RWPE2 (cell line): ENCODE results near the gene PRH2.

Experiments
- ATAC-seq: fragments of 200-7000 bp; cut with Tn5 transposase; 3 replicates; pipeline ENCODE4 v1.9.1; 2021; ENCODE audit warnings: low read depth
- DNase-seq: peaks from one replicate; pipeline ENCODE4 v3.0.0-alpha.2; 2020; ENCODE audit warnings: low spot score
- H3K27ac ChIP-seq: fragments of 450-650 bp; 2 replicates; pipeline ENCODE4 v1.5.1; 2017; ENCODE audit warnings: mild to moderate bottlenecking; ENCODE audit not compliant: poor library complexity, severe bottlenecking
- H3K27me3 ChIP-seq: fragments of 250-450 bp; sonication (Bioruptor Pico); 2 replicates; pipeline ENCODE4 v1.5.1; 2021; ENCODE audit warnings: mild to moderate bottlenecking, moderate library complexity; ENCODE audit not compliant: insufficient read depth, poor library complexity, severe bottlenecking
- H3K36me3 ChIP-seq: fragments of 250-450 bp; sonication (Bioruptor Pico); 2 replicates; pipeline ENCODE4 v1.5.1; 2020; ENCODE audit warnings: low read depth, mild to moderate bottlenecking, moderate library complexity
- H3K4me1 ChIP-seq: fragments of 250-450 bp; sonication (Bioruptor Pico); 2 replicates; pipeline ENCODE4 v1.5.1; 2021; ENCODE audit warnings: mild to moderate bottlenecking, moderate library complexity; ENCODE audit not compliant: insufficient read depth, poor library complexity, severe bottlenecking
- H3K4me3 ChIP-seq: fragments of 250-450 bp; sonication (Bioruptor Pico); 2 replicates; pipeline ENCODE4 v1.5.1; 2021; ENCODE audit warnings: mild to moderate bottlenecking, moderate library complexity; ENCODE audit not compliant: severe bottlenecking
- H3K9me3 ChIP-seq: fragments of 250-450 bp; sonication (Bioruptor Pico); 2 replicates; pipeline ENCODE4 v1.5.1; 2021; ENCODE audit warnings: mild to moderate bottlenecking, moderate library complexity; ENCODE audit not compliant: severe bottlenecking
- CTCF ChIP-seq: fragments of 450-650 bp; IDR thresholded peaks from one replicate; pipeline ENCODE4 v1.5.1; 2017; ENCODE audit warnings: mild to moderate bottlenecking, moderate library complexity; ENCODE audit not compliant: poor library complexity, severe bottlenecking

PRH2 gene

GRCh38 chr12:10900530-10900929 lies 28.5 kb upstream of the PRH2 start:
- no peaks in the 10 kb centered on the region for H3K36me3 ChIP-seq
- H3K9me3 ChIP-seq: no peaks in the 10 kb centered on the region
- no peak for TF ChIP-seq CTCF
- no peak overlapping the region for H3K4me3 ChIP-seq
- no peak overlapping the region for H3K27ac ChIP-seq
- ATAC-seq: no peak
- no peak for DNase-seq
- H3K4me1 ChIP-seq: no peaks in the 10 kb centered on the region
- H3K27me3 ChIP-seq: no peaks in the 10 kb centered on the region

GRCh38 chr12:10900972-10901371 lies 28.1 kb upstream of the PRH2 start:
- no peaks in the 10 kb centered on the region for H3K9me3 ChIP-seq
- no peaks in the 10 kb centered on the region for H3K4me1 ChIP-seq
- H3K27ac ChIP-seq: no peak overlapping the region
- H3K4me3 ChIP-seq: no peak overlapping the region
- no peak for ATAC-seq
- TF ChIP-seq CTCF: no peak
- H3K27me3 ChIP-seq: no peaks in the 10 kb centered on the region
- DNase-seq: no peak
- no peaks in the 10 kb centered on the region for H3K36me3 ChIP-seq

GRCh38 chr12:10901427-10901826 lies 27.6 kb upstream of the PRH2 start:
- ATAC-seq: no peak

GRCh38 chr12:10904686-10905085 lies 24.4 kb upstream of the PRH2 start:
- Histone ChIP-seq H3K27me3 (no peaks in the 10 kb centered on the region), H3K27ac (no peak overlapping the region), H3K4me3 (no peak overlapping the region), H3K4me1 (no peaks in the 10 kb centered on the region), H3K9me3 (no peaks in the 10 kb centered on the region), H3K36me3 (no peaks in the 10 kb centered on the region)
- TF ChIP-seq CTCF: no peak
- ATAC-seq: no peak
- no peak for DNase-seq

More at GRCh38 chr12:10901427-10901826, 27.6 kb upstream of the PRH2 start:
- no peak for TF ChIP-seq CTCF
- no peak overlapping the region for H3K4me3 ChIP-seq
- H3K4me1 ChIP-seq: no peaks in the 10 kb centered on the region
- H3K9me3 ChIP-seq: no peaks in the 10 kb centered on the region
- no peak for DNase-seq
- no peak overlapping the region for H3K27ac ChIP-seq
- H3K36me3 ChIP-seq: no peaks in the 10 kb centered on the region
- H3K27me3 ChIP-seq: no peaks in the 10 kb centered on the region

GRCh38 chr12:10909462-10909861 lies 19.6 kb upstream of the PRH2 start, which contains the start of gene TAS2R13:
TSS of gene TAS2R13 (minus strand) at chr12:10909562. CDS start at chr12:10909298, 264 bp downstream.
- TF ChIP-seq CTCF: no peak
- Histone ChIP-seq H3K36me3 (no peaks in the 10 kb centered on the region), H3K9me3 (no peaks in the 10 kb centered on the region), H3K4me3 (no peak within 1 kb of the TSS), H3K27me3 (no peaks in the 10 kb centered on the region), H3K27ac (no peak within 1 kb of the TSS), H3K4me1 (no peaks in the 10 kb centered on the region)
- DNase-seq (no peak), ATAC-seq (no peak)
